Body of pancreas (tissue), 4 donors: ENCODE results near the gene ADK.

Experiments
- POLR2A ChIP-seq, 3 donors: fragments of 450-650 bp; IDR thresholded peaks; one replicate each; pipeline ENCODE4 v1.6.1; 2016; ENCODE audit warnings: antibody characterized with exemption in 3 of 3, mild to moderate bottlenecking in 2 of 3
- TF ChIP-seq, protein P1 (sequence below), 7 experiments: fragments of 450-650 bp in 4 of 7; fragments of 200-600 bp in 3 of 7; sonication (generic) in 3 of 7; IDR thresholded peaks; one replicate each; pipeline ENCODE4 v1.5.1; 2016 to 2019; ENCODE audit warnings: antibody characterized with exemption in 7 of 7

DNA sequence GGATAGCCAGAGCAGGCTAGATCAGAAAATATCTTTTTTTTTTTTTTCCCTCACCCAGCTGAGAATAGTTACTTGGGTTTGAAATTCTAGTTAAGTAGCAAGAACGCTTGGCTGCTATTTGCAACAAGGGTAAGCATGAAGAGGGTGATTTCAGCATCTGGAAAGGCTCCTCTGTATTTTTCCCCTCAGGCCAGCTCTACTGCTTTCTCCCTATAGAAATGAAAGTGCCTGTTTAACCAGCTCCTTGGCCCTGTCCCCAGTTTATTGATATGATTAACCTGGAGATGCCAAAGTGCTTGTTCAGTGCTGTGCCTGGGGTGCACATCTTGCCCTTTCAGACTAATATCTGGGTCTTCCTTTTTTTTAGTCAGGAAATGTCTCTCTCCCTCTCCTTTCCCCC, 37.5 kb upstream of the ADK start:
- TF ChIP-seq, protein P1, sequence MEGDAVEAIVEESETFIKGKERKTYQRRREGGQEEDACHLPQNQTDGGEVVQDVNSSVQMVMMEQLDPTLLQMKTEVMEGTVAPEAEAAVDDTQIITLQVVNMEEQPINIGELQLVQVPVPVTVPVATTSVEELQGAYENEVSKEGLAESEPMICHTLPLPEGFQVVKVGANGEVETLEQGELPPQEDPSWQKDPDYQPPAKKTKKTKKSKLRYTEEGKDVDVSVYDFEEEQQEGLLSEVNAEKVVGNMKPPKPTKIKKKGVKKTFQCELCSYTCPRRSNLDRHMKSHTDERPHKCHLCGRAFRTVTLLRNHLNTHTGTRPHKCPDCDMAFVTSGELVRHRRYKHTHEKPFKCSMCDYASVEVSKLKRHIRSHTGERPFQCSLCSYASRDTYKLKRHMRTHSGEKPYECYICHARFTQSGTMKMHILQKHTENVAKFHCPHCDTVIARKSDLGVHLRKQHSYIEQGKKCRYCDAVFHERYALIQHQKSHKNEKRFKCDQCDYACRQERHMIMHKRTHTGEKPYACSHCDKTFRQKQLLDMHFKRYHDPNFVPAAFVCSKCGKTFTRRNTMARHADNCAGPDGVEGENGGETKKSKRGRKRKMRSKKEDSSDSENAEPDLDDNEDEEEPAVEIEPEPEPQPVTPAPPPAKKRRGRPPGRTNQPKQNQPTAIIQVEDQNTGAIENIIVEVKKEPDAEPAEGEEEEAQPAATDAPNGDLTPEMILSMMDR (IDR thresholded peaks at IDR 0.05) = no peak
- TF ChIP-seq POLR2A (IDR thresholded peaks at IDR 0.05) = no peak
